ENCODE results near the gene TOX4.

DNA sequence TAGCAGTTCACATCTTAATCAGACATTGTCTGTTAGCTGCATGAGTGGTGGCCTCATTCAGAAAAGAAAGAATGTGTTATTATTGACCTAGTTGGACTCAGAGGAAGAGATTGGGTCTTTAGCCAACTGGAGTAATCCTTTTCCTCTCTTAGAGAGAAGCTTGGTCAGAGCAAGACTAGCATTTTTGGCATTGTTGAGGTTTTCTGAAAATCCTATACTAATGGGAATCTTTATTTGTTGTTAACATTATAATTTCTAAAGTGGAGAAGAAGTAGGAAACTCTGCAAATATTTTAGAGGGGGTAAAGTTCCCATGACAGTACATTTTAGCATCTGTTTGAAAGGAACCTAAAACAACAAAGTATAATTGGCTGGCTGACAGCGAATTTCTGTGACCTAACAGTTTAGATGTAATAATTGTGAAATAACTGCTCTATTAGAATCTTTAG, 9.7 kb downstream of the TOX4 start:
- TF ChIP-seq POLR2AphosphoS5 (IDR thresholded peaks at IDR 0.05), result no peak
- TF ChIP-seq POLR2A (IDR thresholded peaks at IDR 0.05), result no peak
